Lower leg skin (tissue), 3 donors: ENCODE measurements around the gene EYS.

ENCODE experiments used
- POLR2A ChIP-seq, 2 donors: fragments of 450-650 bp; IDR thresholded peaks; one replicate each; pipeline ENCODE4 v1.6.1; 2016 to 2017; ENCODE audit warnings: antibody characterized with exemption in 2 of 2, mild to moderate bottlenecking in 1 of 2, moderate library complexity in 1 of 2
- TF ChIP-seq, protein P1 (sequence below), 3 donors: fragments of 450-650 bp; IDR thresholded peaks; one replicate each; pipeline ENCODE4 v1.5.1; 2016; ENCODE audit warnings: antibody characterized with exemption in 3 of 3, mild to moderate bottlenecking in 3 of 3, moderate library complexity in 2 of 3

DNA sequence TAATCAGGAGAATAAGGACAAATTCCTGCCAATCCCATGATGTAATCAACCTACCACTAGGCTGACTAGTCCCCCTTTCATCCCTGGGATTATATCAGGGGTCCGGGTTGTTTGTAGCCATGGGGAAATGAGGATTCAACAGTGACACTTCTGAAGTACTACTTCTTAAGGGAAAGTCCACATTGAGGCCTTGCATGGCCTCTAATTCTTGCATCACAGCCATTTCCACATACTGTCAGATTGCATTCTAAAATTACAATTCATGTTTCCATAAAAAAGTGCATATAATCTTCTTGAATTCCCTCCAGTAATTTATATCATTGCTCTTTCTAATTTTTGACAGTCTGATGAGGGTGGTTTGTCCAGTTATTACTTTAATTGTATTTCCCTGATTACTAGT is 1887.2 kb downstream of the EYS start:
- TF ChIP-seq POLR2A (IDR thresholded peaks at IDR 0.05): no peak
- TF ChIP-seq, protein P1, sequence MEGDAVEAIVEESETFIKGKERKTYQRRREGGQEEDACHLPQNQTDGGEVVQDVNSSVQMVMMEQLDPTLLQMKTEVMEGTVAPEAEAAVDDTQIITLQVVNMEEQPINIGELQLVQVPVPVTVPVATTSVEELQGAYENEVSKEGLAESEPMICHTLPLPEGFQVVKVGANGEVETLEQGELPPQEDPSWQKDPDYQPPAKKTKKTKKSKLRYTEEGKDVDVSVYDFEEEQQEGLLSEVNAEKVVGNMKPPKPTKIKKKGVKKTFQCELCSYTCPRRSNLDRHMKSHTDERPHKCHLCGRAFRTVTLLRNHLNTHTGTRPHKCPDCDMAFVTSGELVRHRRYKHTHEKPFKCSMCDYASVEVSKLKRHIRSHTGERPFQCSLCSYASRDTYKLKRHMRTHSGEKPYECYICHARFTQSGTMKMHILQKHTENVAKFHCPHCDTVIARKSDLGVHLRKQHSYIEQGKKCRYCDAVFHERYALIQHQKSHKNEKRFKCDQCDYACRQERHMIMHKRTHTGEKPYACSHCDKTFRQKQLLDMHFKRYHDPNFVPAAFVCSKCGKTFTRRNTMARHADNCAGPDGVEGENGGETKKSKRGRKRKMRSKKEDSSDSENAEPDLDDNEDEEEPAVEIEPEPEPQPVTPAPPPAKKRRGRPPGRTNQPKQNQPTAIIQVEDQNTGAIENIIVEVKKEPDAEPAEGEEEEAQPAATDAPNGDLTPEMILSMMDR (IDR thresholded peaks at IDR 0.05): no peak
